Upper lobe of left lung (tissue), 4 donors: ENCODE results near the gene ZNF552.

ENCODE experiments used
- CTCF ChIP-seq, 6 experiments: fragments of 450-650 bp in 4 of 6; fragments of 200-600 bp in 2 of 6; sonication (generic) in 2 of 6; IDR thresholded peaks; one replicate each; pipeline ENCODE4 v1.5.1; 2016 to 2019; ENCODE audit warnings: antibody characterized with exemption in 6 of 6
- POLR2A ChIP-seq, 4 donors: fragments of 450-650 bp; IDR thresholded peaks; one replicate each; pipeline ENCODE4 v1.5.1; 2016 to 2017; ENCODE audit warnings: antibody characterized with exemption in 4 of 4, mild to moderate bottlenecking in 2 of 4
- POLR2AphosphoS5 ChIP-seq, 2 donors: sonication (generic); formaldehyde crosslinking; IDR thresholded peaks; one replicate each; pipeline ENCODE4 v1.5.1; 2017; ENCODE audit warnings: antibody characterized with exemption in 2 of 2

- TF ChIP-seq CTCF (IDR thresholded peaks at IDR 0.05): no peak
- no peak for TF ChIP-seq POLR2AphosphoS5 (IDR thresholded peaks at IDR 0.05)
- TF ChIP-seq POLR2A (IDR thresholded peaks at IDR 0.05): no peak
These were observed 26.5 kb downstream of the ZNF552 start for GRCh38 chr19:57788114-57788692.
